Left colon (tissue), 2 donors: ENCODE measurements around the gene CLDN24. TPM values are rescaled to one million over a fixed set of nuclear protein-coding genes. Genes with fewer than 3 reads are reported as not detected.
"Not testable (repeated sequence)": the region's sequence is repeated elsewhere in the genome, so short reads cannot be mapped to it uniquely, and the experiment has no call there.

ENCODE experiments used
- ATAC-seq: fragments of 200-7000 bp; cut with Tn5 transposase; one replicate; pipeline ENCODE4 v1.9.1; 2020; ENCODE audit warnings: mild to moderate bottlenecking, moderate library complexity
- DNase-seq, 2 donors: peaks; one replicate each; pipeline ENCODE4 v3.0.0-alpha.2; 2020
- intact Hi-C, 2 donors: fragments of 100-400 bp; cut with DNase I in 1 of 2; cut with micrococcal nuclease in 1 of 2; formaldehyde crosslinking; loops; one replicate each; pipeline versions ENCODE4 v1.11.2 to v1.14.0; 2022; cut with DNase I, micrococcal nuclease
- total RNA-seq, 2 donors: library from RNA; stranded (reverse); fragmentation: NEBNext Ultra II Directional; extraction: Animal tissue kit (Norgen Biotek cat#: 25700); gene quantifications; one replicate each; pipeline ENCODE4 v1.2.1, GENCODE V29; 2021
- donor health status: DM: no; HTN: no; CAD: no.
- donor health status: DM: yes; HTN: yes; CAD: no.

Gene CLDN24
- total RNA-seq, 2 donors from 2014 or later, result not detected

- no peak for ATAC-seq
- no peak for DNase-seq
- intact Hi-C loops, result no loop called here
Observed at GRCh38 chr4:183327827-183328226, 5.6 kb upstream of the CLDN24 start.

- DNase-seq (no peak), ATAC-seq (no peak)
- intact Hi-C loops, result no loop called here
Observed at GRCh38 chr4:183326853-183327252, 4.6 kb upstream of the CLDN24 start.

- ATAC-seq, intact Hi-C loops, DNase-seq: not testable (repeated sequence)
Observed at GRCh38 chr4:183326387-183326786, 4.2 kb upstream of the CLDN24 start.

- ATAC-seq, result no peak
- intact Hi-C loops, result no loop called here
- DNase-seq, result no peak
Observed at GRCh38 chr4:183324619-183325018, 2.4 kb upstream of the CLDN24 start.

- DNase-seq, ATAC-seq, intact Hi-C loops: not testable (repeated sequence)
Observed at GRCh38 chr4:183324056-183324455, 1.8 kb upstream of the CLDN24 start.

DNA sequence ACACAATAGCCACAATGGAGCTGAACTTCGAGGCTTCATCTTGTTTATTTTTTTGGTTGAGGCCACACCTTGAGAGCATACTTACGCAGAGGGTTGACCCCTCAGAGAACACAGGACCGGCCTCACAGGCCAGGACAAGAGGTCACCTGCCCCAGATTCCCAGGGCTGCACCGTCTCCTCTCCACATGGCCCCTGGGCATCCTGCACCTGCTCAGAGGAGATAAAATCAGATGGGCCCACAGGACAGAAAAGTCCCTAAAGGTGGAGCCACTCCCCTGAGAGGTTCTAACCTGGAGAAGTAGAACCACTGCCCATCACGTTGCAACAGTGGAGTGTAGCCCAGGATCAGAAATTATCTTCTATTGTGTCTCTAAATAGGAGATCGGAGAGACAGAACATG is 1.1 kb upstream of the CLDN24 start:
- intact Hi-C loops, result no loop called here
- DNase-seq (no peak), ATAC-seq (no peak)

DNA sequence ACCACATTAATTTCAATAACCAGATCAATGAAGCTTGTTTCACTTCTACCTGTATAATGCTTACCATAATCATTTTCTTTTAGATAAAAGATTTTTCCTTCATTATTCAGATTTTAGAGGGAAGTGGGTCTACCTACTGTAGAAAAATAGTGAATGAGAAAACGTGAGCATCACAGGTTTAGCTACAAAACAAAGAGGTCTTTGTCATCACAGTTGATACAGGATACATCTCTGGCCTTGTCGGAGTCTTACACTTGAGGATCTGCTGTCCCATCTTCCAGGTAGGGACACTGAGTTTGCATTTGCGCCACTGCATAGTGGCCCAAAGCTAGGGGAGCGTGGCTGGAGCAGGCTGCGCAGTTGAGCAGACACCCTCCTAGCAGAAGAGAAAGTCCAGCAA is 710 bp downstream of the CLDN24 start:
- intact Hi-C loops, result no loop called here
- no peak for DNase-seq
- ATAC-seq, result no peak

- ATAC-seq (no peak), DNase-seq (no peak)
- intact Hi-C loops, result no loop called here
Observed at GRCh38 chr4:183321079-183321478, 1.1 kb downstream of the CLDN24 start.

DNA sequence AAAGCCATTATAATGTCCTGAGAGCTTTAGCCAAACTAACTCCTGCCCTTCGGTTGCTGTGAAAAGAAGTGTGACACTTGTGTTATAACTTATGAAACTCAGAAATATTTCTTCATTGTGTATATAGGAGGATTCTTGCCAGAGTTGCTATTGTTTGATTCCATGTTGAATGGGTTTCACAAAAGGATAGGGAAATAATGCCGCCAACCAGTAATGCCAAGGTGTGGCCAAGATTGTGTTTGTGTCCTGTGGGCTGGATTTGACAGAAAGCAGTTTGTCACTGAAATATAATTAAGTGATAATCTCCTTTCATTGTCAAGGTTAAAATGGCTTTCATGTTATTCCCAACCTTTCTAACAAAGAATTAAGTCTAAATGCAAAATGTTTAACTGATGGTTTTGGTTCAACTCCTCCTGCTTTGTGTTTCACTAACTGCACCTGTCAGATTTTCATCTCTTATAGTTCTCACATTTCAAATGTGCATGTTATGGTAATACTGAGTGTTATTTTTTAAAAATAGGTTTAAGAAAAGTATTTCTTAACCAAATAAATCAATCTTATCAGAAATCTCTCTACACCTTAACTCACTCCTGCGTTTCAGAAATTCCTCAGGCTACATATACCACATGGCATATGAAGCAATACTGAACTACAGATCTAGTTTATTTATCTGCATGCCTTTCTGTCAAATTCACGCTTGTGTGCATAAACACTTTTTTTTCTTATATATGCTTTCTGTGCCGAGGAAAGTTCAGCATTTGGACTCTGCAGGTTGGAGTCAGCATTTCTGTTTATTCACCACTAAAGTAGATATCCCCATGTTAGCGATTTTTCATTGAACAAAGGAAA is 1.8 kb downstream of the CLDN24 start, which contains the start of gene CLDN22:
TSS of gene CLDN22 (minus strand) at position 66 of the 849 bp plus-strand sequence. CDS start at position 8, 58 bp downstream.
- no peak for ATAC-seq
- DNase-seq, result no peak
- intact Hi-C loops, result no loop called here

- no peak for ATAC-seq
- DNase-seq, result no peak
- intact Hi-C loops, result no loop called here
Observed at GRCh38 chr4:183318656-183319055, 3.6 kb downstream of the CLDN24 start.

DNA sequence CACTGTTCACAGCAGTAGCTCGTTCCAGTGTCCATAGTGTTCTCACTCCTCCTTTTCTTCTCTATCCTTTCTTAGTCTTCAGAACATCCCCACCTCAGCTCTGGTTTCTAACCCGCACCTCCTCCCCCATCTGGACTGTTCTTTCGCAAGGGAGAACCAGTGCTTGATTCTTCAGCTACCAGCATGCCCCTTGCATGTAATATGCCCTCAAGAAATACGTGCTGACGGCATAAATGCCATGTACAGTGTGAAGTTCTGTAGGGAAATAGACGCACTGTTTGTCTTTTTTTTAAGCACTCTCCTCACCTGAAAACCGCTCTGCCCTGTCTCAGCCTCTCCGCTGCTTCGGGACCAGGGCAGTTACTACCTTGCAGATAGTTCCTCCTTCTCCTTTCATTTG is 7.4 kb downstream of the CLDN24 start:
- DNase-seq, result no peak
- intact Hi-C loops, result no loop called here
- no peak for ATAC-seq

GRCh38 chr4:183314336-183314735 is 7.9 kb downstream of the CLDN24 start:
- intact Hi-C loops, result no loop called here
- ATAC-seq, result no peak
- DNase-seq, result no peak

DNA sequence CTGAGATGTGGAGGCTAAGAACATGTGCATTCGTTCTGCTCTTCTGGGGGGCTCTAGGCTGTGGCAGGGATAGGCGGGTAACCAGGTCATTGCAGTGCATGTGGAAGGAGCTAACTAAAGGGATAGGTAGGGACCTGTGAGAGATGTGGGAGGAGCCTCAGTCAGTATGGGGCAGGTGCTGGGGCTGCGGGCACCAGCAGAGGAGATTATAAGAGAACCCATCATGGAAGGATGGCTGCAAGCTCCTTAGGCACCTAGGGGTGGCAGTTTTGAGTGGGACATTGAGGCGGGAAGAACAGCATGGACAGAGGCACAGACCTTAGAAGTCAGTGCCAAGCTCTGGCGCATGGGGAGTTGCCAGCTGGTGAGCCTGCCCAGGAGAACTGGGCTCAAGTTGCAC is 9.4 kb downstream of the CLDN24 start:
- ATAC-seq (no peak), DNase-seq (no peak)
- intact Hi-C loops, result no loop called here

DNA sequence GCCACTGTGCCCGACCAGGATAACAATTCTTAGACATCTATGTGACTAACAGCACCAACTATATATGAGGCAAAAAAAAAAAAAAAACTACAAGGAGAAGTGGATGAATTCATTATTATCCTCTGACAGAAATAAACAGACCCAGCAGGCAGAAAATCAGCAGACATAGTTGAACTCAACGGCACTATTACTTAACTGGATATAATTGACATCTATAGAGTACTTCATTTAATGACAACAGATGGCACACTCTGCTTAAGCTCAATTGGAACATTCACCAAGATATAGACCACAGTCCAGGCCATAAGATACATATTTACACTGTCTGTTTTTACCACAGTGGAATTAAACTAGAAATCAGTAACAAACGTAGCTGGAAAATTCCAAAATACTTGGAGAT is 15.4 kb downstream of the CLDN24 start:
- intact Hi-C loops, result no loop called here
- DNase-seq, result no peak
- ATAC-seq, result no peak

- intact Hi-C loops, result no loop called here
- DNase-seq (no peak), ATAC-seq (no peak)
Observed at GRCh38 chr4:183304538-183304937, 17.7 kb downstream of the CLDN24 start.

DNA sequence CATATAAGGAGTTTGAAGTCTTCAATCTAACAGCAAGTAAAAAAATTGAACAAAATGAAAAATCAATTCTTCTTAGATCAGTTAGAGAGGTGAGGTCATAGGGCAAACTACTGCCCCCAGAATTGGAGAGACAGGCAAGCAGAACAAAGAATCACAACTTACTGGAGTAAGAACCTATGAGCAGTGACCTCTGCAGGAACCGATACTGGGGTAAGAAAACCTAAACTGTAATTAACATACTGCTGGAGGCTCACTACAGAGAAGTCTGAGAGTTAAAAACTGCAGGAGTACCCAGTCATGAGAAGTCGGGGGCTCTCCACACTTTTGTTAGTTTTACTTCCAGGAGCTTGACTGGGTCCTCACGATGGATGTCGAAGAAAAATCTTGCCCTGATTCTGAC is 18.2 kb downstream of the CLDN24 start:
- ATAC-seq, result no peak
- intact Hi-C loops, result no loop called here
- no peak for DNase-seq

- ATAC-seq (no peak), DNase-seq (no peak)
- intact Hi-C loops, result no loop called here
Observed at GRCh38 chr4:183303301-183303700, 18.9 kb downstream of the CLDN24 start.

DNA sequence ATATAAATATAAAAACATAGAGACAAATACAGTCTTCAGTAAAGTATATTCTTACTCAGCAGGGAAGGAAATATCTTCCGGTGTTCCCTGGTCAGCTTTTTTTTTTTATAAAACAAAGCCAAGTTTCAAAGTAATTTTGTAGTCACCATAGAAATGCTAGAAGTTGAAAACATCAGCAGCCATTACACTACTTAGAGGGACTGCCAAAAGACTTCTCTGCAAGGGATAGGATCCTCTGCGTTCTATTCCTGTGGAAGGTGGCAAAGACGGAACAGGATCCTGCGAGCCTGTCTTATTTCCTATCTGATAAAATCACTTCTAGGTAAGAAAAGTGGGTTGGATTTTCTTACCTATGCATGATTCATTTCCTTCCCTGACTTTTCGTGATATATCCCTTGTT is 21.6 kb downstream of the CLDN24 start:
- DNase-seq (no peak), ATAC-seq (no peak)
- intact Hi-C loops, result no loop called here

DNA sequence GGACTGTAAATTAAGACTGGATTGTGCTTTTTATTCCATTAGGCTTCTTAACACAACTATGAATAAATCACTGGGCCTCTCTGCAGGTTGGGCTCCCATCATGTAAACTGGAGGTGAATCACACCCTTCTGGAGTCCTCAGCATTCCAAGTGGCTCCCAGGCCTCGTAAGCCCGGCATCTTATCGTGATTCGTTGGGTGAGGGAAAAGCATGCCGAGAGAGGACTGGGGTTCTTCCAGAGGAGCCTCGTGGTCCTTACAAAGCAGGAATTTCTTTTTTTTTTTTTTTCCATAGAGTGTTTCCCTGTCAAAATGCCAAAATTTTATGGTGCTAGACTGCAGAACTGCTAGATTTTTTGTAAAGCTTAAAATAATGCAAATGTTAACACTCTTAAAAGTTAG is 22.2 kb downstream of the CLDN24 start:
- intact Hi-C loops, result no loop called here
- DNase-seq (no peak), ATAC-seq (no peak)

DNA sequence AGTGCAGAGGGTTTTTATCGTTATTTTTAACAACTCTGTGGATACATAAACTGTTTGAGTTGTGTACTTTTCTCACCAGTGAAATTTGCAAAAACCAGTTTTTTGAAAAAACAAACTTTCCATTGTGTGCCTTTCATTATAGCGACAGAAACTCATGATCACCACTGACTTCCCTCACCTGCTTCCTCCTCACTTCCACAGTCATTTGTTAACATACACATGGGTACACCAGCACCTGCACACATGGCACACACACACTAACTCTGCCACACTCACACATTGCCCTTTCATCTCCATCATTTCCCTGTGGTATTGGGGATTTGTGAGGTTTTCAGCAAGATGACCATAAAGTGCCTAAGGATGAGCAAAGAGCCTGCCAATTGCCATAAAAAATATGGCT is 22.8 kb downstream of the CLDN24 start:
- DNase-seq, result no peak
- intact Hi-C loops, result no loop called here
- no peak for ATAC-seq

GRCh38 chr4:183297675-183298074 is 24.6 kb downstream of the CLDN24 start:
- intact Hi-C loops, result no loop called here
- ATAC-seq (no peak), DNase-seq (no peak)
